Activated B cell treated with CpG ODN at 0.5 μM for 24 hours (primary cell): ENCODE data around the gene PRKAG2. TPM values are rescaled to one million over a fixed set of nuclear protein-coding genes. Genes with fewer than 3 reads are reported as not detected.
"Not testable (repeated sequence)": the region's sequence is repeated elsewhere in the genome, so short reads cannot be mapped to it uniquely, and the experiment has no call there.

ENCODE experiments used
- ATAC-seq: fragments of 200-7000 bp; cut with Tn5 transposase; one replicate; pipeline ENCODE4 v1.10.0; 2021; ENCODE audit warnings: low read depth, mild to moderate bottlenecking, moderate library complexity
- CTCF ChIA-PET: fragments of 350-600 bp; sonication (Branson Sonifier 250); formaldehyde crosslinking; loops from one replicate; lab custom pipeline; 2021; ENCODE audit warnings: antibody characterized with exemption; lab: Charles Lee
- POLR2A ChIA-PET: fragments of 350-600 bp; sonication (Branson Sonifier 250); formaldehyde crosslinking; loops from one replicate; lab custom pipeline; 2021; ENCODE audit warnings: antibody characterized with exemption; lab: Charles Lee
- DNase-seq: peaks from one replicate; pipeline ENCODE4 v3.0.0; 2022
- H3K27ac Mint-ChIP-seq: one replicate; pipeline ENCODE4 v1.8.0; 2020; ENCODE audit warnings: mixed read lengths
- H3K27me3 Mint-ChIP-seq: one replicate; pipeline ENCODE4 v1.8.0; 2021; ENCODE audit warnings: mixed read lengths
- H3K36me3 Mint-ChIP-seq: one replicate; pipeline ENCODE4 v1.8.0; 2021; ENCODE audit warnings: low read depth, mixed read lengths
- H3K4me1 Mint-ChIP-seq: one replicate; pipeline ENCODE4 v1.8.0; 2021; ENCODE audit warnings: mixed read lengths
- H3K4me3 Mint-ChIP-seq: one replicate; pipeline ENCODE4 v1.8.0; 2020; ENCODE audit warnings: mild to moderate bottlenecking, mixed read lengths
- H3K9me3 Mint-ChIP-seq: one replicate; pipeline ENCODE4 v1.8.0; 2020; ENCODE audit warnings: mixed read lengths
- intact Hi-C: fragments of 100-400 bp; cut with micrococcal nuclease; formaldehyde crosslinking; loops from one replicate; pipeline ENCODE4 v1.15.1; 2024
- total RNA-seq: library from RNA; stranded (reverse); gene quantifications from 2 replicates; pipeline ENCODE4 v1.2.3, GENCODE V29; 2022
- TF ChIP-seq, protein P1 (sequence below): fragments of 200-600 bp; IDR thresholded peaks from one replicate; pipeline ENCODE4 v1.8.0; 2022; ENCODE audit warnings: antibody characterized with exemption, mild to moderate bottlenecking

PRKAG2 gene
- total RNA-seq, 1 donor from 2014 or later: 19.7 TPM

DNA sequence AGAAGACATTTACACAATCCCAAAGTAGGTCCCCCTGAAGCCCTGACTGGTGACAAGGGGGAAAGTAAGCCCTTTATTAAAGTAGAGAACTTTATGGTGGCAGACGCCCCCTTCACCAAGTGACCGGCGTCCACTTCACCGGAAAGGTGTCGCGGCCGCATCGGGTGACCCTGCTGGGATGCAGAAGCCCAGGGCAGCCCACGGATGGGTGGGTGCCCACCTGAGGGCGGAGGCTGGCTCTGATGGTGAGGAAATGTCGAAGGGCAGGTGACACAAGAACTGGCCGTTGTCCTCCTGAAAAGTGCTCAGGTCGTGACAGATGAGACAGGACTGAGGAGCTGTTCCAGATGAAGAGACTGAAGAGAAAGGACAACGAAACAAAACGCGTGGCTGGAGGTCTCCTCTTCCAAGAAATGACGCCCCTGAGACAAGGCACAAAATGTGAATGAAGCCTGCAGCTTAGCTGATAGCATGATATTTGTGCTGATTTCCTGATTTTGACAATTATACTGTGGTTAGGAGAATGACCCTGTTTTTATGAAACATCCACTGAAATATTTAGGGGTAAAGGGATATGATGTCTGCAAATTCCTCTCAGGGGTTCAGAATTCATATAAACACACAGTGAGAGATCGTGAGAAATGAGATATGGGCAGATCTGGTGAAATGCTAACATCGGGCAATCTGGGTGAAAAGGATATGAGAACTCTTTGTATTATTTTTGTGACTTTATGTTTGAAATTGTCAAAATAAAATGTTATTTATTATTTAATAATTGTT lies 123.9 kb downstream of the PRKAG2 start:
- Mint-ChIP-seq H3K4me3 (no peak overlapping the region), H3K27ac (no peak overlapping the region), H3K27me3 (no peaks in the 10 kb centered on the region), H3K36me3 (peaks cover 15% of the 10 kb centered on the region), H3K4me1 (peaks cover 11% of the 10 kb centered on the region), H3K9me3 (peaks cover 4% of the 10 kb centered on the region)
- intact Hi-C loops: no loop called here
- no peak for ATAC-seq
- POLR2A ChIA-PET: no interaction called here
- TF ChIP-seq, protein P1, sequence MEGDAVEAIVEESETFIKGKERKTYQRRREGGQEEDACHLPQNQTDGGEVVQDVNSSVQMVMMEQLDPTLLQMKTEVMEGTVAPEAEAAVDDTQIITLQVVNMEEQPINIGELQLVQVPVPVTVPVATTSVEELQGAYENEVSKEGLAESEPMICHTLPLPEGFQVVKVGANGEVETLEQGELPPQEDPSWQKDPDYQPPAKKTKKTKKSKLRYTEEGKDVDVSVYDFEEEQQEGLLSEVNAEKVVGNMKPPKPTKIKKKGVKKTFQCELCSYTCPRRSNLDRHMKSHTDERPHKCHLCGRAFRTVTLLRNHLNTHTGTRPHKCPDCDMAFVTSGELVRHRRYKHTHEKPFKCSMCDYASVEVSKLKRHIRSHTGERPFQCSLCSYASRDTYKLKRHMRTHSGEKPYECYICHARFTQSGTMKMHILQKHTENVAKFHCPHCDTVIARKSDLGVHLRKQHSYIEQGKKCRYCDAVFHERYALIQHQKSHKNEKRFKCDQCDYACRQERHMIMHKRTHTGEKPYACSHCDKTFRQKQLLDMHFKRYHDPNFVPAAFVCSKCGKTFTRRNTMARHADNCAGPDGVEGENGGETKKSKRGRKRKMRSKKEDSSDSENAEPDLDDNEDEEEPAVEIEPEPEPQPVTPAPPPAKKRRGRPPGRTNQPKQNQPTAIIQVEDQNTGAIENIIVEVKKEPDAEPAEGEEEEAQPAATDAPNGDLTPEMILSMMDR: no peak
- no peak for DNase-seq
- CTCF ChIA-PET: interaction anchor here (1.4 kb wide), 1 partner anchor 122 kb away, joined by 4 read pairs; no protein-coding TSS in a partner anchor

DNA sequence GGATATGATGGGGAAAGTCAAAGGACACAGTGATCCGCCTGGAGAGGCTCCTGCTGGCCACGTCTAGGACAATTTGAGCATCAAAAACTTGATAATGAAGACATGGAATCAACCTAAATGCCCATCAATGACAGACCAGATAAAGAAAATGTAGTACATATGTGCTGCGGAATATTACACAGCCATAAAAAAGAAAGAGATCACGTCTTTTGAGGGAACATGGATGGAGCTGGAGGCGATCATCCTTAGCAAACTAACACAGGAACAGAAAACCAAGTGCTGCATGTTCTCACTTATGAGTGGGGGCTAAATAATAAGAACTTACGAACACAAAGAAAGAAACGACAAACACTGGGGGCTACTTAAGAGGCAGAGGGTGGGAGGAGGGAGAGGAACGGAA lies 124.9 kb downstream of the PRKAG2 start:
- intact Hi-C loops: no loop called here
- Mint-ChIP-seq H3K36me3 (peaks cover 15% of the 10 kb centered on the region), H3K9me3 (peaks cover 4% of the 10 kb centered on the region), H3K27me3 (no peaks in the 10 kb centered on the region), H3K4me3 (no peak overlapping the region), H3K27ac (no peak overlapping the region), H3K4me1 (peaks cover 11% of the 10 kb centered on the region)
- CTCF ChIA-PET: no interaction called here
- TF ChIP-seq, protein P1: no peak
- POLR2A ChIA-PET: no interaction called here
- no peak for DNase-seq
- no peak for ATAC-seq

DNA sequence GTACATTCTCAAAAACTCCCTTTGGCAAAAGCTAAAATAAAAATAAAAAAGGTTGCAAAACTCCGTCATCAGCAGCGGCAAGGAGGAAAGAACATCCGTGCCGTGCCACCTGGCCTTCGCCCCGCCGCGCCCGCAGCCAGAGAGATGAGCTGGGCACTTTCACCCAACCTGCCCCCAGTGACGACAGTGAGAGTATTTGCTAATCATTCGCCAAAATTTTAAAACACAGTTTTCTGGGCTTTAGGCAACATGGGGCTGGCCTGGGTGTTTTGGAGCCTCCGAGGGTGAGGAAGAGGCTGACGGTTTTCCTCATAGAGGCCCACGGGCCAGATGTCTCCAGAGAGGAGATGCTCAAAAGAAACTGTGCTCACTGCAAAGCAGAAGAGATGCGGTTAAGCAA lies 128.2 kb downstream of the PRKAG2 start:
- H3K4me1 Mint-ChIP-seq: peaks cover 3% of the 10 kb centered on the region
- ATAC-seq (no peak), DNase-seq (no peak)
- intact Hi-C loops: no loop called here
- no peaks in the 10 kb centered on the region for H3K27me3 Mint-ChIP-seq
- TF ChIP-seq, protein P1: no peak
- ChIA-PET POLR2A (no interaction called here), CTCF (interaction anchor here (3.2 kb wide), 1 partner anchor 11 kb away, joined by 12 read pairs; no protein-coding TSS in a partner anchor)
- H3K36me3 Mint-ChIP-seq: peaks cover 15% of the 10 kb centered on the region
- no peak overlapping the region for H3K4me3 Mint-ChIP-seq
- H3K9me3 Mint-ChIP-seq: peaks cover 4% of the 10 kb centered on the region
- no peak overlapping the region for H3K27ac Mint-ChIP-seq

DNA sequence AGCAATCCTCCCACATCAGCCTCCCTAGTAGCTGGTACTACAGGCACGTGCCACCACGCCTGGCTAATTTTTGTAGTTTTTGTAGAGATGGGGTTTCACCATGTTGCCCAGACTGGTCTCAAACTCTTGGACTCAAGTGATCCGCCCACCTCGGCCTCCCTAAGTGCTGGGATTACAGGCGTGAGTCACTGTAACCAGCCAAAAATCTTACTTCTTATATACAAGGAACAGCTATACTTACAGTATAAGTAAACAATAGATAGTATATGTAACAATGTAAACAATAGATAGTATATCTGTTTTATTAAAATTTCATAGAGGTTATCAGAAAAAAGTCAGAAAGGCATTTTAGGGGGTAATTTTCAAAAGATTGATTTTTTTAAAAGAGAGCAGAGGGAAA lies 128.9 kb downstream of the PRKAG2 start:
- CTCF ChIA-PET, intact Hi-C loops, H3K4me3 Mint-ChIP-seq, H3K27ac Mint-ChIP-seq, ATAC-seq, H3K27me3 Mint-ChIP-seq, DNase-seq, H3K9me3 Mint-ChIP-seq: not testable (repeated sequence)
- peaks cover 11% of the 10 kb centered on the region for H3K4me1 Mint-ChIP-seq
- H3K36me3 Mint-ChIP-seq: peaks cover 12% of the 10 kb centered on the region
- POLR2A ChIA-PET: interaction anchor here (0.7 kb wide), 1 partner anchor 10 kb away, joined by 7 read pairs; no protein-coding TSS in a partner anchor

DNA sequence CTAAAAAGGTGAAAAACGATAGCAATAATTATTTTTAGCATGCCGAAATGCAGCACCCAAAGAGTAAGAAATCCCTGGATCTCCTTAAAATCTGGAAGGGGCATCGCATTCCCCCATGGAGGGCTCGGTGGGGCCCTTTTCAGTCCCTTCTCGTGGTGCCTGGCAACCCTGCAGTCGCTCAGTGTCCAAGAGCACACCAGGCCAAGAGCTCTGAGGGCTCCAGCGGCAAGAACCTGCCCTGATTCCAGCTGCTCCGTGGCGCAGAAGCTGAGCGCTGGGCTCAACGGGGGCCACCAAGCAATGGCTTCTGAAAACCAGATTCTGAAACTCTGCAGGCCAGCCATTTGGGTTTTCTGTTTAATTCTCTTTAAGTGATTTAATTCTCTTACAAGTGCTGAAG lies 131.2 kb downstream of the PRKAG2 start:
- Mint-ChIP-seq H3K4me3 (no peak overlapping the region), H3K27me3 (no peaks in the 10 kb centered on the region), H3K27ac (no peak overlapping the region), H3K36me3 (peaks cover 9% of the 10 kb centered on the region), H3K4me1 (peaks cover 15% of the 10 kb centered on the region), H3K9me3 (no peaks in the 10 kb centered on the region)
- DNase-seq: no peak
- ATAC-seq: no peak
- TF ChIP-seq, protein P1: no peak
- intact Hi-C loops: no loop called here
- POLR2A ChIA-PET: no interaction called here
- CTCF ChIA-PET: no interaction called here
